Fibroblast of lung (primary cell): ENCODE data around the gene MOCOS. TPM values are rescaled to one million over a fixed set of nuclear protein-coding genes. Genes with fewer than 3 reads are reported as not detected.

Source experiments
- DNase-seq, 2 donors: peaks; one replicate each; pipeline versions ENCODE4 v3.0.0 to v3.0.0-alpha.2; 2010; ENCODE audit warnings: low read depth in 2 of 2
- H2AFZ ChIP-seq: 2 replicates; pipeline ENCODE4 v1.5.1; 2012; ENCODE audit warnings: low read length, control low read depth, inconsistent platforms
- H3K27ac ChIP-seq: 2 replicates; pipeline ENCODE4 v1.5.1; 2011; ENCODE audit warnings: low read length, control low read depth; ENCODE audit not compliant: insufficient read depth
- H3K27me3 ChIP-seq: 2 replicates; pipeline ENCODE4 v1.5.1; 2011; ENCODE audit warnings: mild to moderate bottlenecking, low read length; ENCODE audit not compliant: control insufficient read depth, insufficient read depth
- H3K36me3 ChIP-seq: 2 replicates; pipeline ENCODE4 v1.5.1; 2011; ENCODE audit warnings: low read length; ENCODE audit not compliant: control insufficient read depth, insufficient read depth
- H3K4me1 ChIP-seq: 2 replicates; pipeline ENCODE4 v1.5.1; 2011; ENCODE audit warnings: low read length; ENCODE audit not compliant: control insufficient read depth, insufficient read depth; ENCODE audit errors: extremely low read depth
- H3K4me2 ChIP-seq: 2 replicates; pipeline ENCODE4 v1.5.1; 2011; ENCODE audit warnings: low read length, control low read depth; ENCODE audit not compliant: insufficient read depth; ENCODE audit errors: extremely low read depth
- H3K4me3 ChIP-seq, 4 experiments: fragments of 200-600 bp in 1 of 4; sonication (generic) in 1 of 4; replicated peaks in 1 of 4; 2 replicates each; pipeline ENCODE4 v1.5.1; 2011 to 2016; ENCODE audit warnings: low read length in 4 of 4, low read depth in 3 of 4, mild to moderate bottlenecking in 3 of 4, control low read depth in 2 of 4, inconsistent platforms in 1 of 4, mixed read lengths in 1 of 4; ENCODE audit not compliant: insufficient read depth in 1 of 4; ENCODE audit errors: control extremely low read depth in 1 of 4
- H3K79me2 ChIP-seq: 2 replicates; pipeline ENCODE4 v1.5.1; 2012; ENCODE audit warnings: mild to moderate bottlenecking, low read length, inconsistent platforms; ENCODE audit not compliant: control insufficient read depth, insufficient read depth
- H3K9ac ChIP-seq: 2 replicates; pipeline ENCODE4 v1.5.1; 2011; ENCODE audit warnings: mild to moderate bottlenecking, low read length, control low read depth; ENCODE audit not compliant: insufficient read depth
- H3K9me3 ChIP-seq: 2 replicates; pipeline ENCODE4 v1.5.1; 2012; ENCODE audit warnings: low read depth, low read length; ENCODE audit not compliant: control insufficient read depth, insufficient read depth
- H4K20me1 ChIP-seq: 2 replicates; pipeline ENCODE4 v1.5.1; 2011; ENCODE audit warnings: low read length; ENCODE audit not compliant: control insufficient read depth, insufficient read depth; ENCODE audit errors: extremely low read depth
- EZH2 ChIP-seq: IDR thresholded peaks from 2 replicates; pipeline ENCODE4 v1.5.1; 2012; ENCODE audit warnings: low read length, control low read depth, mild to moderate bottlenecking; ENCODE audit errors: missing control alignments
- polyA plus RNA-seq, 2 donors: library from polyadenylated mRNA; depleted of rRNA in 1 of 2; stranded (reverse) in 1 of 2; unstranded in 1 of 2; fragments of >200 nt; gene quantifications; 2 replicates each; pipeline ENCODE4 v1.2.1, GENCODE V29; 2011 to 2012; ENCODE audit warnings: missing spikeins in 1 of 2
- total RNA-seq: library from RNA; depleted of rRNA; stranded (reverse); fragments of >200 nt; gene quantifications from 2 replicates; pipeline ENCODE4 v1.2.1, GENCODE V29; 2014
- TF ChIP-seq, protein P1 (sequence below), 2 donors: IDR thresholded peaks in 1 of 2; conservative IDR thresholded peaks in 1 of 2; 1 replicate in 1 of 2; 2 replicates in 1 of 2; pipeline ENCODE4 v1.5.1; 2011 to 2012; ENCODE audit warnings: low read length in 2 of 2, control low read depth in 1 of 2, inconsistent platforms in 1 of 2, low read depth in 1 of 2, mild to moderate bottlenecking in 1 of 2

The MOCOS gene
- total and polyA plus RNA-seq, 2 donors (not counting 1 experiment from before 2014, with no cell fraction given) = 2.0 to 13.9 TPM

DNA sequence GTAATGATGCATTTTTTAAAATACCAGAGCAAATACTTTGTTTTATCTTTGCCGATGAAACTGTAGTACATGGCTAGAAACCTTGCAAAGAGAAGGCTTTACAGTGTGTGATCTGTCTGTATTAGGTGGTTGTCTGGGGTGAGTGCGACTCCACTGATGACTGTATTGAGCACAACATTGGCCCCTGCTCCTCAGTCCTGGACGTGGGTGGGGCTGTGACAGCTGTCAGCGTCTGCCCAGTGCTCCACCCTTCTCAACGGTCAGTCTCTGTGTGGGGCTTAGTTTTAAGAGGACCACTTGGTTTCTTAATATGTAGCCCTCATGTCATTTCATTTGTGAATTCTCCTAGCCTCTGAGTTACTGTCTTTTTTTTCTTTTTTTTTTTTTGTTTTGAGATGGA lies 17.4 kb upstream of the MOCOS start:
- Histone ChIP-seq H3K79me2 (no peaks in the 10 kb centered on the region), H4K20me1 (no peaks in the 10 kb centered on the region), H2AFZ (no peak overlapping the region), H3K9ac (no peak overlapping the region), H3K27ac (no peak overlapping the region), H3K27me3 (no peaks in the 10 kb centered on the region), H3K9me3 (no peaks in the 10 kb centered on the region), H3K4me2 (no peak overlapping the region), H3K4me3 (no peak overlapping the region), H3K36me3 (peaks cover 7% of the 10 kb centered on the region), H3K4me1 (no peaks in the 10 kb centered on the region)
- no peak for TF ChIP-seq EZH2
- TF ChIP-seq, protein P1, sequence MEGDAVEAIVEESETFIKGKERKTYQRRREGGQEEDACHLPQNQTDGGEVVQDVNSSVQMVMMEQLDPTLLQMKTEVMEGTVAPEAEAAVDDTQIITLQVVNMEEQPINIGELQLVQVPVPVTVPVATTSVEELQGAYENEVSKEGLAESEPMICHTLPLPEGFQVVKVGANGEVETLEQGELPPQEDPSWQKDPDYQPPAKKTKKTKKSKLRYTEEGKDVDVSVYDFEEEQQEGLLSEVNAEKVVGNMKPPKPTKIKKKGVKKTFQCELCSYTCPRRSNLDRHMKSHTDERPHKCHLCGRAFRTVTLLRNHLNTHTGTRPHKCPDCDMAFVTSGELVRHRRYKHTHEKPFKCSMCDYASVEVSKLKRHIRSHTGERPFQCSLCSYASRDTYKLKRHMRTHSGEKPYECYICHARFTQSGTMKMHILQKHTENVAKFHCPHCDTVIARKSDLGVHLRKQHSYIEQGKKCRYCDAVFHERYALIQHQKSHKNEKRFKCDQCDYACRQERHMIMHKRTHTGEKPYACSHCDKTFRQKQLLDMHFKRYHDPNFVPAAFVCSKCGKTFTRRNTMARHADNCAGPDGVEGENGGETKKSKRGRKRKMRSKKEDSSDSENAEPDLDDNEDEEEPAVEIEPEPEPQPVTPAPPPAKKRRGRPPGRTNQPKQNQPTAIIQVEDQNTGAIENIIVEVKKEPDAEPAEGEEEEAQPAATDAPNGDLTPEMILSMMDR (conservative IDR thresholded peaks at IDR 0.05 in 1 of 2, IDR thresholded peaks at IDR 0.05 in 1 of 2; ENCODE audit: low read depth in 1 of 2, low read length in 2 of 2) = no peak
- DNase-seq = no peak

DNA sequence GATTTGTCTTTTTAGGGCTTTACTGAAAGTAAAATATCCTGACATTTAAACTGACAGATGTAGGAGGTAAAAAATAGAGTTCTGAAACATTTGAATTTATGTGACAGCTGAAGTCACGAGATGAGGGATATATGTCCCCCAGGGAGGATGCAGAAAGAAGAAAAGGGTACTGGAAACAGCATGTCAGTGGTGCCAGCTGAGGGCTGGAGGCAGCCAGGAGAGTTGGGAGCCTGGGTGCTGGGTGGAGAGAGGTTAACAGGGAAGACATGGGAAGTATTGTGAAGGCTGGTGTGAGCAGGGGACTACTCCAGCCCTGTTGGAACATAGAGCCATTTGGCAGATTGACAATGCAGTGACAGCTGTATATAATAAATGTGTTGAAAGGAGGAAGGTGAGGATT lies 11.8 kb upstream of the MOCOS start:
- H3K36me3 ChIP-seq = peaks cover 2% of the 10 kb centered on the region
- no peak overlapping the region for H3K27ac ChIP-seq
- H3K9me3 ChIP-seq = no peaks in the 10 kb centered on the region
- no peaks in the 10 kb centered on the region for H3K79me2 ChIP-seq
- H4K20me1 ChIP-seq = no peaks in the 10 kb centered on the region
- H3K4me1 ChIP-seq = peaks cover 7% of the 10 kb centered on the region
- H3K4me2 ChIP-seq = no peak overlapping the region
- no peak for TF ChIP-seq EZH2
- no peak overlapping the region for H3K4me3 ChIP-seq
- H3K27me3 ChIP-seq = no peaks in the 10 kb centered on the region
- H3K9ac ChIP-seq = no peak overlapping the region
- DNase-seq = no peak
- no peak overlapping the region for H2AFZ ChIP-seq

DNA sequence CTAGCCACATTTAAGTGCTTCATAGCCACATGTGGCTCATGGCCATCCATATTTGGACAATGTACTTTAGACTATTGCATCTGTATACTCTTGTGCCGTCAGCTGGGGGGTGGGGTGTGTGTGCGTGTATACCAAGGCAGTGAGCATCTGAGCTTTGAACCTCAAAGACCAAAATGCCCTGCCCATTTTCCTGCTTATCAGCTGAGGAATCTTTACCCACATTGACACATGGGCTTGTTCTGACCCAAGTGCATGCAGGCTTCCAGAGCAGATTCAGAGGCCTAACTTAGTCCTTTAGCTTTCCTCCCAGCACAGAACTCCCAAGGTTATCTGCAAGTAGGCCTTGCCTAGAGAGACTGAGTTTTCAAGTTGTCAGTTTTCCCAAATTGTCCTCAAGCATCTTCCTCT lies 11.1 kb upstream of the MOCOS start:
- TF ChIP-seq, protein P1 (conservative IDR thresholded peaks at IDR 0.05 in 1 of 2, IDR thresholded peaks at IDR 0.05 in 1 of 2; ENCODE audit: low read depth in 1 of 2, low read length in 2 of 2) = no peak
- no peak for TF ChIP-seq EZH2
- DNase-seq = peak in 1 of 2 donors; percentile 43
- H3K27ac ChIP-seq = no peak overlapping the region
- no peaks in the 10 kb centered on the region for H3K79me2 ChIP-seq
- no peaks in the 10 kb centered on the region for H3K27me3 ChIP-seq
- H3K4me2 ChIP-seq = no peak overlapping the region
- H3K4me3 ChIP-seq = no peak overlapping the region
- no peak overlapping the region for H3K9ac ChIP-seq
- no peak overlapping the region for H2AFZ ChIP-seq
- no peaks in the 10 kb centered on the region for H4K20me1 ChIP-seq
- no peaks in the 10 kb centered on the region for H3K9me3 ChIP-seq
- H3K36me3 ChIP-seq = peaks cover 2% of the 10 kb centered on the region
- peaks cover 7% of the 10 kb centered on the region for H3K4me1 ChIP-seq
